HCT116 (cell line): ENCODE results near the gene IFNL1. TPM values are rescaled to one million over a fixed set of nuclear protein-coding genes. Genes with fewer than 3 reads are reported as not detected.

ENCODE experiments used
- ATAC-seq: fragments of 200-7000 bp; cut with Tn5 transposase; 2 replicates; pipeline ENCODE4 v1.9.1; 2020; ENCODE audit warnings: mild to moderate bottlenecking, moderate library complexity
- BruUV-seq: library from RNA; stranded (reverse); fragments of 400-500 nt; replicated peaks from 2 replicates; lab custom pipeline; 2021; lab: Mats Ljungman, UMichigan
- CTCF ChIA-PET: fragments of 300-600 bp; sonication (Branson Sonifier 250); formaldehyde crosslinking; loops from one replicate; lab custom pipeline; 2021; ENCODE audit warnings: antibody characterized with exemption; lab: Charles Lee
- POLR2A ChIA-PET: fragments of 300-600, 350-600 bp; sonication (Branson Sonifier 250); formaldehyde crosslinking; loops from one replicate; lab custom pipeline; 2021; ENCODE audit warnings: antibody characterized with exemption; lab: Charles Lee
- RAD21 ChIA-PET, 2 experiments: fragments of 300-600 bp; sonication (Branson Sonifier 250); formaldehyde crosslinking; loops; one replicate each; lab custom pipeline; 2023; ENCODE audit warnings: low total read pairs in 2 of 2; ENCODE audit not compliant: uncharacterized antibody in 2 of 2, unreplicated experiment in 2 of 2, low non-redundant PET in 1 of 2; lab: Charles Lee
- DNase-seq: peaks from one replicate; pipeline ENCODE4 v3.0.0-alpha.2; 2010; ENCODE audit warnings: low read depth, low spot score
- H2AFZ ChIP-seq: fragments of 200-600 bp; shearing (Covaris generic), sonication (generic); 2 replicates; pipeline ENCODE4 v1.6.1; 2017; ENCODE audit warnings: low read depth, mixed run types, mixed read lengths, antibody characterized with exemption, low read length; ENCODE audit not compliant: poor library complexity, severe bottlenecking
- H3K27ac ChIP-seq: 2 replicates; pipeline ENCODE4 v1.5.1; 2012; ENCODE audit warnings: low read depth, low read length
- H3K27me3 ChIP-seq: fragments of 200-600 bp; sonication (generic); 2 replicates; pipeline ENCODE4 v1.6.1; 2016; ENCODE audit warnings: mixed run types, low read length, mixed read lengths; ENCODE audit not compliant: insufficient read depth
- H3K36me3 ChIP-seq, 2 experiments: fragments of 200-500 bp in 1 of 2; fragments of 200-600 bp in 1 of 2; sonication (Bioruptor generic) in 1 of 2; sonication (generic) in 1 of 2; 2 replicates each; pipeline versions ENCODE4 v1.5.1 to v1.6.1; 2014 to 2016; ENCODE audit warnings: low read length in 2 of 2, inconsistent platforms in 1 of 2, mixed read lengths in 1 of 2, mixed run types in 1 of 2; ENCODE audit not compliant: insufficient read depth in 2 of 2, control insufficient read depth in 1 of 2
- H3K4me1 ChIP-seq, 2 experiments: fragments of 200-600 bp in 1 of 2; sonication (generic) in 1 of 2; 2 replicates each; pipeline versions ENCODE4 v1.5.1 to v1.6.1; 2012 to 2017; ENCODE audit warnings: low read length in 2 of 2, inconsistent platforms in 1 of 2, mild to moderate bottlenecking in 1 of 2, mixed read lengths in 1 of 2, mixed run types in 1 of 2, moderate library complexity in 1 of 2; ENCODE audit not compliant: insufficient read depth in 2 of 2, control insufficient read depth in 1 of 2
- H3K4me2 ChIP-seq: fragments of 200-600 bp; sonication (generic); 2 replicates; pipeline ENCODE4 v1.6.1; 2017; ENCODE audit warnings: mixed run types, low read length, mixed read lengths
- H3K4me3 ChIP-seq, 2 experiments: fragments of 200-600 bp in 1 of 2; sonication (generic) in 1 of 2; replicated peaks in 1 of 2; 2 replicates each; pipeline ENCODE4 v1.5.1; 2011 to 2016; ENCODE audit warnings: low read length in 2 of 2, control low read depth in 1 of 2, low read depth in 1 of 2, mild to moderate bottlenecking in 1 of 2, mixed read lengths in 1 of 2, mixed run types in 1 of 2
- H3K79me2 ChIP-seq: fragments of 200-600 bp; sonication (generic); 2 replicates; pipeline ENCODE4 v1.6.1; 2017; ENCODE audit warnings: mild to moderate bottlenecking, mixed run types, low read length, moderate library complexity, mixed read lengths; ENCODE audit not compliant: insufficient read depth
- H3K9ac ChIP-seq: fragments of 200-600 bp; sonication (generic); 2 replicates; pipeline ENCODE4 v1.6.1; 2016; ENCODE audit warnings: low read length, mixed read lengths
- H3K9me2 ChIP-seq: fragments of 200-600 bp; sonication (generic), shearing (Covaris generic); 2 replicates; pipeline ENCODE4 v1.6.1; 2017; ENCODE audit warnings: mixed run types, mild to moderate bottlenecking, moderate library complexity; ENCODE audit not compliant: insufficient read depth
- H3K9me3 ChIP-seq, 2 experiments: fragments of 200-500 bp in 1 of 2; fragments of 200-600 bp in 1 of 2; sonication (Bioruptor generic) in 1 of 2; sonication (generic) in 1 of 2; 2 replicates each; pipeline ENCODE4 v1.6.1; 2014 to 2017; ENCODE audit warnings: low read length in 2 of 2, mixed read lengths in 2 of 2, inconsistent platforms in 1 of 2, low read depth in 1 of 2, mild to moderate bottlenecking in 1 of 2, mixed run types in 1 of 2, moderate library complexity in 1 of 2; ENCODE audit not compliant: control insufficient read depth in 1 of 2, insufficient read depth in 1 of 2
- H4K20me1 ChIP-seq: fragments of 200-600 bp; sonication (generic), shearing (Covaris generic); 2 replicates; pipeline ENCODE4 v1.6.1; 2017; ENCODE audit warnings: mixed run types, mild to moderate bottlenecking, moderate library complexity; ENCODE audit not compliant: insufficient read depth
- ATF3 ChIP-seq: IDR thresholded peaks from 2 replicates; pipeline ENCODE4 v1.6.1; 2012
- CBX3 ChIP-seq: IDR thresholded peaks from 2 replicates; pipeline ENCODE4 v1.6.1; 2012; ENCODE audit warnings: low read depth
- CEBPB ChIP-seq: IDR thresholded peaks from 2 replicates; pipeline ENCODE4 v1.6.1; 2012; ENCODE audit warnings: low read depth
- CTCF ChIP-seq, 3 experiments: fragments of 200-600 bp in 1 of 3; sonication (generic) in 1 of 3; IDR thresholded peaks in 2 of 3; conservative IDR thresholded peaks in 1 of 3; 2 replicates each; pipeline ENCODE4 v1.5.1; 2012 to 2017; ENCODE audit warnings: low read depth in 2 of 3, low read length in 2 of 3, antibody characterized with exemption in 1 of 3, borderline replicate concordance in 1 of 3, control low read depth in 1 of 3, mild to moderate bottlenecking in 1 of 3, mixed read lengths in 1 of 3, mixed run types in 1 of 3, moderate library complexity in 1 of 3; ENCODE audit not compliant: insufficient read depth in 1 of 3
- EGR1 ChIP-seq: IDR thresholded peaks from 2 replicates; pipeline ENCODE4 v1.6.1; 2012; ENCODE audit warnings: low read depth
- ELF1 ChIP-seq: IDR thresholded peaks from 2 replicates; pipeline ENCODE4 v1.6.1; 2012; ENCODE audit warnings: low read depth, borderline replicate concordance
- EZH2phosphoT487 ChIP-seq: fragments of 200-600 bp; IDR thresholded peaks from 2 replicates; pipeline ENCODE4 v1.6.1; 2018; ENCODE audit warnings: antibody characterized with exemption, borderline replicate concordance
- POLR2AphosphoS5 ChIP-seq: IDR thresholded peaks from 2 replicates; pipeline ENCODE4 v1.6.1; 2011; ENCODE audit warnings: mild to moderate bottlenecking, low read depth, low read length, moderate library complexity
- RAD21 ChIP-seq: IDR thresholded peaks from 2 replicates; pipeline ENCODE4 v1.6.1; 2012; ENCODE audit warnings: low read depth, mild to moderate bottlenecking
- SP1 ChIP-seq: IDR thresholded peaks from 2 replicates; pipeline ENCODE4 v1.6.1; 2012; ENCODE audit warnings: low read depth
- SRF ChIP-seq: IDR thresholded peaks from 2 replicates; pipeline ENCODE4 v1.6.1; 2012; ENCODE audit warnings: low read depth
- TCF7L2 ChIP-seq: IDR thresholded peaks from 2 replicates; pipeline ENCODE4 v1.7.0; 2011; ENCODE audit warnings: borderline replicate concordance, inconsistent platforms; ENCODE audit not compliant: insufficient read depth, insufficient read length; ENCODE audit errors: extremely low read depth
- YY1 ChIP-seq: IDR thresholded peaks from 2 replicates; pipeline ENCODE4 v1.6.1; 2011; ENCODE audit warnings: low read length, low read depth, moderate library complexity, mild to moderate bottlenecking; ENCODE audit not compliant: insufficient replicate concordance; ENCODE audit errors: extremely low read depth
- ZBTB33 ChIP-seq: IDR thresholded peaks from 2 replicates; pipeline ENCODE4 v1.6.1; 2011; ENCODE audit warnings: mild to moderate bottlenecking, low read length, moderate library complexity; ENCODE audit not compliant: insufficient replicate concordance; ENCODE audit errors: extremely low read depth
- ZFX ChIP-seq: fragments of 450-650 bp; IDR thresholded peaks from 2 replicates; pipeline ENCODE4 v1.6.1; 2017
- intact Hi-C: fragments of 100-400 bp; cut with micrococcal nuclease; formaldehyde crosslinking; loops from 2 replicates; pipeline ENCODE4 v1.10.0; 2022
- total RNA-seq: library from RNA; stranded (reverse); gene quantifications from one replicate; pipeline ENCODE4 v1.2.1, GENCODE V29; 2021; ENCODE audit not compliant: unreplicated experiment
- TF ChIP-seq, protein P1 (sequence below): IDR thresholded peaks from 2 replicates; pipeline ENCODE4 v1.6.1; 2012; ENCODE audit warnings: low read depth
- TF ChIP-seq, protein P2 (sequence below): IDR thresholded peaks from 2 replicates; pipeline ENCODE4 v1.6.1; 2012

The IFNL1 gene
- total RNA-seq, 1 experiment from 2014 or later = not detected

- intact Hi-C loops = no loop called here
- no peak for DNase-seq
- ChIA-PET POLR2A (no interaction called here), CTCF (interaction anchor here (0.6 to 1.2 kb wide), 2 partner anchors 211 to 433 kb away, joined by 3 to 4 read pairs; no protein-coding TSS in a partner anchor), RAD21 (no interaction called here)
- H3K9ac ChIP-seq = no peak overlapping the region
- no peak overlapping the region for H3K4me2 ChIP-seq
- H3K79me2 ChIP-seq = no peaks in the 10 kb centered on the region
- no TSS peak for BruUV-seq
- H3K9me3 ChIP-seq = no peaks in the 10 kb centered on the region
- no peak overlapping the region for H3K4me3 ChIP-seq
- H3K36me3 ChIP-seq = no peaks in the 10 kb centered on the region
- H3K4me1 ChIP-seq = peaks cover 0 to 9% of the 10 kb centered on the region in 2 experiments; a peak in 1 of 4 replicates
- H4K20me1 ChIP-seq = no peaks in the 10 kb centered on the region
- no peaks in the 10 kb centered on the region for H3K9me2 ChIP-seq
- H3K27me3 ChIP-seq = no peaks in the 10 kb centered on the region
- no peak overlapping the region for H2AFZ ChIP-seq
- no peak overlapping the region for H3K27ac ChIP-seq
- no peak for ATAC-seq
- TF ChIP-seq ATF3 (no peak), ZFX (no peak), ZBTB33 (no peak), CTCF (IDR thresholded peaks at IDR 0.05 in 2 of 3, conservative IDR thresholded peaks at IDR 0.05 in 1 of 3; ENCODE audit: borderline replicate concordance in 1 of 3, insufficient read depth in 1 of 3, low read depth in 2 of 3, low read length in 2 of 3) (no peak), CEBPB (no peak), ELF1 (no peak), CBX3 (no peak), EZH2phosphoT487 (no peak), YY1 (no peak), EGR1 (no peak), SP1 (no peak), SRF (no peak), TCF7L2 (no peak), RAD21 (no peak), POLR2AphosphoS5 (no peak)
- TF ChIP-seq, protein P1, sequence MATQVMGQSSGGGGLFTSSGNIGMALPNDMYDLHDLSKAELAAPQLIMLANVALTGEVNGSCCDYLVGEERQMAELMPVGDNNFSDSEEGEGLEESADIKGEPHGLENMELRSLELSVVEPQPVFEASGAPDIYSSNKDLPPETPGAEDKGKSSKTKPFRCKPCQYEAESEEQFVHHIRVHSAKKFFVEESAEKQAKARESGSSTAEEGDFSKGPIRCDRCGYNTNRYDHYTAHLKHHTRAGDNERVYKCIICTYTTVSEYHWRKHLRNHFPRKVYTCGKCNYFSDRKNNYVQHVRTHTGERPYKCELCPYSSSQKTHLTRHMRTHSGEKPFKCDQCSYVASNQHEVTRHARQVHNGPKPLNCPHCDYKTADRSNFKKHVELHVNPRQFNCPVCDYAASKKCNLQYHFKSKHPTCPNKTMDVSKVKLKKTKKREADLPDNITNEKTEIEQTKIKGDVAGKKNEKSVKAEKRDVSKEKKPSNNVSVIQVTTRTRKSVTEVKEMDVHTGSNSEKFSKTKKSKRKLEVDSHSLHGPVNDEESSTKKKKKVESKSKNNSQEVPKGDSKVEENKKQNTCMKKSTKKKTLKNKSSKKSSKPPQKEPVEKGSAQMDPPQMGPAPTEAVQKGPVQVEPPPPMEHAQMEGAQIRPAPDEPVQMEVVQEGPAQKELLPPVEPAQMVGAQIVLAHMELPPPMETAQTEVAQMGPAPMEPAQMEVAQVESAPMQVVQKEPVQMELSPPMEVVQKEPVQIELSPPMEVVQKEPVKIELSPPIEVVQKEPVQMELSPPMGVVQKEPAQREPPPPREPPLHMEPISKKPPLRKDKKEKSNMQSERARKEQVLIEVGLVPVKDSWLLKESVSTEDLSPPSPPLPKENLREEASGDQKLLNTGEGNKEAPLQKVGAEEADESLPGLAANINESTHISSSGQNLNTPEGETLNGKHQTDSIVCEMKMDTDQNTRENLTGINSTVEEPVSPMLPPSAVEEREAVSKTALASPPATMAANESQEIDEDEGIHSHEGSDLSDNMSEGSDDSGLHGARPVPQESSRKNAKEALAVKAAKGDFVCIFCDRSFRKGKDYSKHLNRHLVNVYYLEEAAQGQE = no peak
- TF ChIP-seq, protein P2, sequence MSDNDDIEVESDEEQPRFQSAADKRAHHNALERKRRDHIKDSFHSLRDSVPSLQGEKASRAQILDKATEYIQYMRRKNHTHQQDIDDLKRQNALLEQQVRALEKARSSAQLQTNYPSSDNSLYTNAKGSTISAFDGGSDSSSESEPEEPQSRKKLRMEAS = no peak
These were observed 37.3 kb downstream of the IFNL1 start for GRCh38 chr19:39333507-39333906.
